GM21528 (cell line): ENCODE data around the gene FOSB.
"Not testable (repeated sequence)": the region's sequence is repeated elsewhere in the genome, so short reads cannot be mapped to it uniquely, and the experiment has no call there.

Experiments
- ATAC-seq: cut with Tn5 transposase; IDR thresholded peaks from one replicate; pipeline ENCODE4 v1.9.1; 2021; ENCODE audit warnings: mild to moderate bottlenecking, moderate library complexity; ENCODE audit not compliant: unreplicated experiment, low FRiP score

Gene FOSB

DNA sequence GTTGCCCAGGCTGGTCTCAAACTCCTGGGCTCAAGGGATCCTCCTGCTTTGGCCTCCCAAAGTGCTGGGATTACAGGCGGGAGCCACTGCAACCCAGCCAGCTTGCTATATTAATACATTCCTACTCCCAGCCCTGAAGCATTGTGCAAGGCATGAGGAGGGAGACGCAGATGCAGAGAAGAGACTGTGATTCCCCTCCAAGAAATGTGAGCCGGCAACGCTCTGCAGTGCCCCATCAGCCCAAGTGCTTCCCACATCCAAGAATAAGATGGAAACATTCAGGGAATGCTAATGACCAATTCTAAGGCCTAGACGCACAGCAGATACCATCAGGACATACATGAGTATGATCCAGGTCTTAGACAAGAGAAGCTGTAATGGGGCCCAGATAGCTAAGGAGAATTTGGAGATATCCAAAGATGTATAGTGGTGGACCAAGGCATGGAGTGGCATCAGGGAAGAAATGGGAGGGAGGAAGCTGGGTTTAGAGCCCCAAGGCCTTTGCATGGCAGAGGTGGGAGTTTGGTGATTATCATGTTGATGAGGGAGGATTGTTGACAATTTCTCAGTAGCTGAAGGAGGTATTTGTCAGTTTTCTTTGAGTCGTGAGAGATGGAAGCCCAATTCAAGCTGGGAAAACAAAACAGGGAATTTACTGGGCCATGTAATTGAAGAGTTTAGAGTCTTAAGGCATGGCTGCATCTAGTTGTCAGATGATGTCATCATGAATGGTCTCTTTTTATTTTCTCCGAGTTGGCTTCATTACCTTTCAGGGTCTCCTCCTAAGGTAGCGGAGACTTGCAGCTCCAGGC lies 33.3 kb downstream of the FOSB start:
- no peak for ATAC-seq

DNA sequence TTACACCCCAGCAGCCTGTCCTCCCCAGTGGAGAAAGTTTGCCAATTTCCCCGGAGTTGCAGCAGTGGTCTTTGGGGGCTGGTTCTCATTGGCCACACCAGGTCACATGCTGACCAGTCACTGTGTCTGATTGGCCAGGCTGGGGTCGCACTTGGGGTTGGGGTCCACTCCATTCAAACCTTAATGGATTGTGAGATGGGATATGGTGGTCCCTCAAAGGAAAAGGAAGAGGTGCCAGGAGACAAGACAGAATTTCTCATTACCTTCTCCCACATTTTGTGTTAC lies 33.9 kb downstream of the FOSB start:
- no peak for ATAC-seq

DNA sequence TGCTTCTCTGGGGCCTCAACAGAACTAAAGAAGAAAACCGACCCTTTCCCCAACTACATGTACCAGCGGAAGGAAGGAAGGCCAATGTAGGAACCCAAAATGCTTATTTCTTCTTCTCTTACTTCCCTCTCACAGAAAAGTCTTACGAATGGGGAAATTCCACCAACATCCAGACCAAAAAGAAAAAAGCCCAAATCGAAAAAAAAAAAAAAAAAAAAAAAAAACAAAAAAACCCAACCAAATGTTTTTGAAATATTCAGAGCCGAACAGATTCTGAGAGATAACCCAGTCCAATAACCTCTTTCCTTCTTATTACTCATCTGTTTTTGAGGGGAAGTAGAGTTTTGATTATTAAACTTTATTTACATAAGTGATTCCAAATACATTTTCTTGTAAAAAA lies 34.3 kb downstream of the FOSB start:
- no peak for ATAC-seq

DNA sequence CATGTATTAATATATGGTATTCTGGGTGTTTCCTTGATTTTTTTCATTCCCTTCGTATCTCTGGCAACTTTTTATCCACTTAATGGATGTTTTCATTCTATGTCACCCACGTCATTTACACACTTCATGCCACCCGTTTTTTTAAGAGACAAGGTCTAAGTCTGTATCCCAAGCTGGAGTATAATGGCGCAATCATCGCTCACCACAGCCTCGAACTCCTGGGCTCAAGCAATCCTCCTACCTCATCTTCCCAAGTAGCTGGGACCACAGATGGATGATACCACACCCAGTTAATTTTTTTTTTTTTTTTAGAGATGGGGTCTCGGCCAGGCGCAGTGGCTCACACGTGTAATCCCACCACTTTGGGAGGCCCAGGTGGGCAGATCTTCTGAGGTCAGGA lies 36.1 kb downstream of the FOSB start:
- no peak for ATAC-seq

DNA sequence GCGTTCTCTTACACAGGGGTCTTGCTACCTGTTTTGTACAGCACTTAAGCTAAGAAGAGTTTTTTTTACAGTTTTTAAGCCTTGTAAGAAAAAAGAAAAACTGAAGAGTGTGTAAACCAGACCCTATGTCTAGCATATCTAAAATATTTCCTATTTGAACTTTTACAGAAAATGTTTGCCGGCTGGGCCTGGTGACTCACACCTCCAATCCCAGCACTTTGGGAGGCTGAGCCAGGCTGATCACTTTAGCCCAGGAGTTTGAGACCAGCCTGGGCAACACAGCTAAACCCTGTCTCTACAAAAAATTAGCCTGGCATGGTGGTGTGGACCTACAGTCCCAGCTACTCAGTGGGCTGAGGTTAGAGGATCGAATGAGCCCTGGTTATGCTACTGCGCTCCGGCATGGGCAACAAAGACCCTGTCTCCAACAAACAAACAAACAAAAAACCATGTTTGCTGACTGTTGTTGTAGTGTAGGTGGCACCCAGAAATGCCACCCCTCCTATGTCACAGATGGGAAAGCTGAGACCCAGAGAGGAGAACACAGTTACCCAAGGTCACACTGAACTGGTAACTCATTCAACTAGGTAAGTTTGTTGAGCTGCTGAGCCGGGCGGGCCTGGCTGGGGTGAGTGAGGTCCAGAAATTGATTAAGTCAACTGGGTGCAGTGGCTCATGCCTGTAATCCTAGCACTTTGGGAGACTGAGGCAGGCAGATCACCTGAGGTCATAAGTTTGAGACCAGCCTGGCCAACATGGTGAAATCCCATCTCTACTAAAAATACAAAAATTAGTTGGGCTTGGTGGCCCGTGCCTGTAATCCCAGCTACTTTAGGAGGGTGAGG lies 37.6 kb downstream of the FOSB start:
- ATAC-seq = no peak

DNA sequence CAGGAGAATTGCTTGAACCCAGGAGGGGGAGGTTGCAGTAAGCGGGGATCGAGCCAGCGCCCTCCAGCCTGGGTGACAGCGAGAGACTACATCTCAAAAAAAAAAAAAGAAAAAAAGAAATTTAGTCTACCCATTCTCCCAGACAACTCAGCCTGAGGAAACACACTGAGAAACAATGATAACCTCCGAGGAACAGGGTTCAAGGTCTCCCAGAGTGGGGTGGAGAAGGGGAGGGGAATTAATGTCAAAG lies 38.1 kb downstream of the FOSB start:
- no peak for ATAC-seq

DNA sequence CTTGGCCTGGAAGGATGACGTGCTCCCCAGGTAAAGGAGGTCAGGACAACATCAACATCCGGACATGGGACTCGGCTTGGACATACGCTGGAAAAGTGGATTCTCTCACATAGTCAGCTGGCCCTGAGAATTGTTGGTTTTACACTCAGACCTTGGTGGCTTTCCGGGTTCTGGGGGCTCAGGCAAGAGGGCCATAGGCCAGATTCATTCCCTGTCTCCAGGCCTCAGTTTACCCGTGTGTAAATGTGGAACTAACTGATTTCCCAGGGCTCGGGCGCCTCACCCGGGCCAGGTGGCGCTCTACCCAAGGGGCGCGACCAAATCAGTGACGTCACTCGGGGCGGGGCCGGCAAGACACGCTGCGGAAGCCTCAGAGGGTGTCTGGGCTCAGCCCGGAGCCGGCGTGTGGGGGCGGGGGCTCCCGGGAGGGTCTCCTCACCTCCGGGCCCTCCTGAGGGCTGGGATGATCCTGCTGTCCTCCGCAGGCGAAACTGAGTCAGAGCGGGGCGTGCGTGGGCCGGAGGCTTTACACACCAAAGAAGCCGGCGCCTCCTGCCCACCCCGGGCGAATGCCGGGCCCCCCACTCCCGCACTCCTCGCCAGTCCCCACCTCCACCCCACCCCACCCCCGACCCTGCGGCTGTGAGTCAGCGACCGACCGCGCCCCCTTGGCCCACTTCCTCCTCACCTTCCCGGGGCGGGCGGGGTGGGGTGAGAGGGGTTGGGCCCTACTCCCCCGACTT lies 38.6 kb downstream of the FOSB start:
- ATAC-seq = peak; percentile 52

DNA sequence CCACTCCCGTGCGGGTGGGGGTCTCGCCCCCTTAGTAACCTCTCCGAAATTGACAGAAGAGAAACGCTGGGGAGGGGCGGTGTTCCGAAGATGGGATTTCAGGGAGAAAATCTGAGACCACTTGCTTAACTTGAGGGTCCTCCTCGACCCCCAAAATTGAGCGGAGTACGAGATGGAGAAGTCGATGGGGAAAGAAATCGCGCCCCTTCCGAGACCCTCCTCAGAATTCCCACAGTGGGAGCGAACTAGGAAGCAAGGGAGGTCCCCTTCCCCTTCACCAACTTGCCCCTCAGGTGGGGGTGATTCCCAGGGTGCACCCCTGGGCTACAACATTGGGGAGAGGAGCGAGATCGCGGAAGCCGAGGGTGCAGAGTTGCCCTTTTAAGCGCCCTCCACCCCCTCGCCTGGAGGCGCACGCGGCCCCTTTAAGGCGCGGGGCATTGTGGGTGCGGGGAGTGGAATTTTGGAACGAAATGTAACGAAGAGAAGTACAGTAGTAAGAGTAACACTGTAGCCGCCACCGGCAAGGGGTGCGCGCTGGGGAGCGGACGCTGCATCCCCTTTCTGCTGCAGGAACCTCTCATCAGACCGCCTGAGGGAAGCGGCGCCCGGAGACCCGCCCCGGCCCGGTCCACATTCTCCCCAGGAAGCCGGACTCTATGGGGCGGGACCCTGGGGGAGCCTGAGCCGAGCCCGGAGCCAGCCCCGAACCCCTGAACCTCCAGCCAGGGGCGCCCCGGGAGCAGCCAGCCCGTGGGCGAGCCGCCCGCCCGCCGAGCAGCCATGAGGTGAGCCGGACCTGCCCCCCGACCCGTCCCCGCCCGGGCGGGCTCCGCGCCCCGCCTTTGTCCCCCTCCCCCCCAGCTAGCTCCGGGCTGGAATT lies 39.4 kb downstream of the FOSB start, which contains the start of gene VASP:
VASP (plus strand) TSS at position 491 of the 883 bp plus-strand sequence; CDS start at position 784, 293 bp downstream.
- ATAC-seq = peak; percentile 54

DNA sequence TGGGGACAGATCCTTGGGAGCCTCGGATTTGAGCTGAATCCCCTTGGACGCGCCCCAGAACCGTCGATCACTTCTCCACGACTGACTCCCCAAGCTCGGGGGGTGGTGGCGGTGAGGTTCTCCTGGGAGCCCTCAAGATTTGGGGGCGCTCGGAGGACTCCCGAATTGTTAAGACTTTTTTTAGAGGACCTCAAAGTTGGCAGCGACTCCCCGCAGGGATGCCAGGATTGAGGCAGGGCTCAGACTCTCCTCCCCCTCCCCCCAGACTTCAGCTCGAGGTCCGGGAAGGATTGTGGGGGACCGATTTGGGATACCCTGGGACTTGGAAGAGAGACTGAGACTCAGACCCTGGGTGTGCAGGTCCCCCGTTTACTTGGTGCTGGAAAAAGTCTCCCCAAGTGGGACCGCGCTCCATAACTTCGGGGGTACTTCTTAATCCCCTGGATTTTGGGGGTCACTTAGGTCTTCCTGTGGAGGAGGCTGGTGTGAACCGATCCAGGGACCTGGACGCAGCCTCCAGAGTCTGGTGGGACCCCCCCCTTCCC lies 40.1 kb downstream of the FOSB start:
- no peak for ATAC-seq

DNA sequence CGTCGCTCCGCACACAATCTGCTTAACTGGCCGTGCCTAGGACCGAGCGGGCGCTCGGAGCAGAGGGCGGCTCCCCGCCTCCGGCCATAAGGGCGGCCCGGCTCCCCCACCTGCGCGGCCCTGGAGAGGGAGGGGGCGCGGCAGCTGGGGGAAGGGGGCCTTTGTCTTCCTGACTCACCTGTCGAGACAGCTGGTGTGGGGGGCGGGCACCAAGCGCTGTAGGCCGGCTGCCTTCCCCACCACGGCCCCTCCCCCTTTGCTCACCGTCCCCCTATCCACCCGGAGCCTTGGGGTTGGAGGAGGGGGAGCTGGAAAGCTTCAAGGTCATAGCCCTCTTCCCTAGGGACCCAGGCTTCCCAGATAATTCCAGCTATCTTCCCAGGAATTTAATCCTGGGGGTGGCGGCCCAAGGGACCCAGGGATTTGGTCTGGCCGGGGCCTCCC lies 40.6 kb downstream of the FOSB start:
- no peak for ATAC-seq

DNA sequence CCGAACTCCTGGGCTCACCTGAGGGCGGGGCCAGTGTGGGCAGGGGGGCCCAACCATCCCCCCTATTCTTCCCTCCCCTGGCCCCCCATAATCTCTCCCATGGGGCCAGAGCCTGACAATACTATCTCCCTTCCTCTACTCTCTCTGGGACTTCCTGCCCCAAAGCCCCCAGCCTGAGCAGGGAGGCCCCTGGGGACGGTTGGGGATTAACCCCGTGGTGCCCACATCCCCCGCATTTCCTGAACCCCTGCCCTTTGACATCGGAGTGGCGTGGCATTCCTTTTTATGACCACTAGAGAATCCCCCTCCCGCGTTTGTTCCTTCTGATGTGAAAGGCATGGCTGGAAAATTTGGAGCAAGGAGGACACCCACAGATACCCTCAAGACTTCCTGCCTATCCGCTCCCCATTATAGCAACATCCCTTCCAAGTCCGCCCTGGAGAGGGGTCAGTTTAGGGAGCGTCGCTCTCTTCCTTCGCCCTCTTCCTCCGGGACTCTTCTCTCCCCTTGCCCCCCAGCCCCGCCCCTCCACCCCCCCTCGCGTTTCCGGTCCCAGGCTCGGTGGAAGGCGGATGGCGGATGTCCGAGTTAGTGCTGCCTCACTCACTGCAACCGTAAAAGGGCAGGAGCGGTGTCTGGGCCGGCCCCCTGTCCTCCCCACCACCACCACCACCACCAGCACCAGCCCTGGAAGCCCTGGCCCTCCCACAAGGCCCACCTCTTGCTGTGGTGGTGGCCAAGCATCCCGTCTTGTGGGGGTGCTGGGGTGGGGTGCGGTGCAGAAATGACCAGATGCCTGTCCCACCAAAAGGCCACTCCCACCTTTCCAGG lies 41.3 kb downstream of the FOSB start:
- ATAC-seq = no peak

DNA sequence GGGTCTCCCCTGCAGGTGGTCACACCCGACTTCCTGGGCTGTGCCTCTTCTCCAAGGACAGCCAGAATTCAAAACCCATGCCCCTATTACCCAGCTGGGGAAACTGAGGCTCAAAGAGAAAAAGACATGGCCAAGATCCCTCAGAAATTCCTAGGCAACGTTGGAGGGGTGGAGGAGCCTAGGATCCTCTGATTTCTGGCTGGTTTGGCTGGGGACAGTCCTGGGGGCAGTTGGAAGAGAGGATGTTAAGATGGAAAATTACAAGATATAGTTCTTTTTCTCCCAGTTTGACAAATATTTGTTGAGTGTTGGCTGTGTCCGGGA lies 41.9 kb downstream of the FOSB start:
- no peak for ATAC-seq

DNA sequence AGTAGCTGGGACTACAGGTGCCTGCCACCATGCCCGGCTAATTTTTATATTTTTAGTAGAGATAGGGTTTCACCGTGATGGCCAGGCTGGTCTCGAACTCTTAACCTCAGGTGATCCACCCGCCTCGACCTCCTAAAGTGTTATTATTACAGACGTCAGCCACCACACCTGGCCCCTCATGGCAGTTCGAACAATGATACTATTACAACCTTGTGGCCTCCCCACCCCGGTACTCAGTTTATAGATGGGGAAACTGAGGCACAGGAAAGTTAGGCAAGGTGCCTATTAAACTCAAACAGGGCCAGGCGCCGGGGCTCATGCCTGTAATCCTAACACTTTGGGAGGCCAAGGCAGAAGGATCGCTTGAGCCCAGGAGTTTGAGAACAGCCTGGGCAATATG lies 42.6 kb downstream of the FOSB start:
- ATAC-seq = not testable (repeated sequence)

DNA sequence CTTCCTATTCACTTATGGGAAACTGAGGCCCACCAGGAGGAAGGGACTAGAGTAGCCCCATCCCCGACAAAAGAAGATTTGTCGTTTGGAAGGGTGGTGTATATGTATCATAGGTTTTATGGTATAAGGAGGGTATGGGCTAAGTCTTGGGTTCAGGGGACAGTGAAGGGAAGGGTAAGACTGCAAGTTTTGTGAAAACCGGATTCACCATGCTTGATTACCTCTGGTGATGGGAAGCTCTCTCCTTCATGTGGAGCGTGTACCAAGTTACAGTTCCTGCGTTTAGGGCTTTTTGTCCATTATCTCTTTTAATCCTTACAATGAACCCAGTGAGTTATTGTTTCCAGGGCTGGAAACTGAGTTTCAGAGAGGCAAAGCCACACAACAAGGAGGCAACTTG lies 43.3 kb downstream of the FOSB start:
- ATAC-seq = no peak

DNA sequence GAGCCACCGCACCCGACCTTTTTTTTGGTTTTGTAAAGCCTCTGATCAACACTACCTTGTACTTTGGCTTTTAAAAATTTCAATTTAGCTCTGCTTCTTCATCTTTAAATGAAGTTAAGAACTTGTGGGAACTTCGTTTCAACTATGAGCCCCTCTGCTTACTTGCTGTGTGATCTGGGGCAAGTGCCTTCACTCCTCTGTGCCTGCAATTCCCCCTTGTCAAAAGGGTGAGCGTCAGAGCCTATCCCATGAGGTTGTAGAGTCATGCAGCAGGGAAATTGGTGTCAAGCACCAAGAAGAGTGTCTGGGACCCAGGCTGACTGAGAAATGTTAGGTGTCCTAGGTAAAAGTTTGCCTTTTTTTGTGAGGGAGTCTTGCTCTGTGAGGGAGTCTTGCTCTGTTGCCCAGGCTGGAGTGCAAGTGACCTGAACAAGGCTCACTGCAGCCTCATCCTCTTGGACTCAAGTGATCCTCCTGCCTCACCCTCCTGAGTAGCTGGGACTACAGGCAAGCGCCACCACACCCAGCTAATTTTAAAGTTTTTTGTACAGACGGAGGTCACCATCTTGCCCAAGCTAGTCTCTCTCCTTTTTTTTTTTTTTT lies 45.2 kb downstream of the FOSB start:
- ATAC-seq = no peak

DNA sequence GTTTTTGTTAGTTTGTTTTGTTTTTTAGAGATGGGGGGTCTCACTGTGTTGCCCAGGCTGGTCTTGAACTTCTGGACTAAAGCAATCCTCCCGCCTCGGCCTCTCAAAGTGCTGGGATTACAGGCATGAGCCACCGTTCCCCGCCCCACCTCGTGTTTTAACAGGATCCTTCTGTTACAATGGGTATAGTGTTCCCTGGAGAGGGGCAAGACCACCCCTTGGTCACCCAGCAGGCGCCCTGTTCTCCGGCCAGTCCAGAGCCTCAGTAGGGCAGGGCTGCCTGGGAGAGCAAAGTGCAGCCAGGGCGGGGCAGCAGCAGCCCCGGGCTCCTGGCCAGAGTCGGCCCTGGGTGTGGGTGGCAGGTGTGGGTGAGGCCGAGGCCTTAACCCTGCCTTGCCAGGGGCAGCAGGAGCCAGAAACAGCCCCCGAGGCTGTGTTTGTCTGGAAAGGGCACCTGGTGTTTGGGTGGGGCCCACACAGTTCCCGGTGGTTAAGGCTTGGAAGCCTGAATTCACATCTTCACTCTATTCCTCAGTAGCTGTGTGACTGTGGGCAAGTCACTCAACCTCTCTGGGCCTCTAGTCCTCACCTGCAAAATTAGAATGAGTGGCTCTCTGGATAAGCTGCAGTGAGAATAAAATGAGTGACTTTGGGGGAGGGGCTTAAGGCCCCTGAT lies 46.7 kb downstream of the FOSB start:
- no peak for ATAC-seq

DNA sequence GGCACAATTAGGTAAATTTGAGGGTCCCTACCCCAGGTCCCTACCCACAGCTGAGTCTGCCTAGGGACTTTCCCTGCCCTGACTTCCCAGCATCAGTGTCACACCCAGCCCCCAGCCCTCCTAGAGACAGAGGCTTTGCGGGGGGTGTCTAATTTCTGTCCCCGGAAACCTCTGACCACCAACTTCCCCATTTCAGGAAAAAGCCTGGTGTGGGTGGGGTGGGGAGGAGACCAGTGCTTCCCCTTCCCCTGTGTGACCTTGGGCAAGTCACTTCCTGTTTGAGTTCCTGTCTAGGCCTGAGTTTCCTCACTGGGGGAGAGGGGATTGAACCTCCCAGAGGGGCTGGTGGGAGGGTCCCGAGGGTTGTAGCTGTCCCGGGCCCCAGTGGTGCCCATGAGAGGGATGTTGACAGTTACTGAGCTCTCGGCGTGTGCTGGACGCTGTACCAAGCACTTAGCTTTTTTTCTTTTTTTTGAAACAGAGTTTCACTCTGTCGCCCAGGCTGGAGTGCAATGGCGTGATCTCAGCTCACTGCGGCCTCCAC lies 47.4 kb downstream of the FOSB start:
- ATAC-seq = no peak

DNA sequence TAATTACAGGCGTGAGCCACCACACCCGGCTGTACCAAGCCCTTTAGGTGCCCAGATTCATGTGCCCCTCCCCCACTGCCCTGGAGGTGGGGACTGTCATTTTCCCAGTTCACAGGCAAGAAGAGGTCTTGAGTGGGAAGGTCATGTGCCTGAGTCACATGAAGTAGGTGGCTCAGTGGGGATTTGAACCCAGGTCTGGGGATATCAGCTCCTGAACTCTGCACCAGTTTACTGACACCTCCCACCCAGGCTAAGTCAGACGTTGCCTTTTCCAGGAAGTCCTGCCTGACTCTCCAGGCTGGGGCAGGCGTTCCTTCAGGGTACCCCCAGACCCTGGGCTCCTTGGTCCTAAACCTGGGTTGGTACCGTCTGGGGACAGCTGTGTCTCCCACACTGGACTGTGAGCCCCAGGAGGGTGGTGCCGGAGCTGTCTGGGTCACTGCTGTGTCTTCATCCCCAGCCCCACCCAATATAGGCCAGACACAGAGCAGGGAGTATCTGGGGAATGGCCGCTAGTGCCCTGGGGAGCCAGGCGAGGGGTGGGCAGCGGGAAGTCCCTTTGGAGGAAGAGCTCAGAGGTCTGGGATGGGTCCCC lies 48.1 kb downstream of the FOSB start:
- no peak for ATAC-seq
